SK-N-SH (cell line): ENCODE results near the gene ZNF816. TPM values are rescaled to one million over a fixed set of nuclear protein-coding genes. Genes with fewer than 3 reads are reported as not detected.

Source experiments
- CTCF ChIA-PET: fragments of 300-600, 350-600 bp; formaldehyde crosslinking; extraction: SDS; loops from one replicate; lab custom pipeline; 2021; lab: Yijun Ruan, JAX
- POLR2A ChIA-PET: fragments of 350-600 bp; sonication (Branson Sonifier 250); formaldehyde crosslinking; extraction: SDS; loops from one replicate; lab custom pipeline; 2020; ENCODE audit warnings: antibody characterized with exemption, inconsistent platforms; lab: Yijun Ruan, JAX
- DNase-seq: peaks from one replicate; pipeline ENCODE4 v3.0.0; 2012
- H2AFZ ChIP-seq: fragments of 200-600 bp; sonication (generic); 2 replicates; pipeline ENCODE4 v1.8.1; 2016; ENCODE audit warnings: antibody characterized with exemption, mild to moderate bottlenecking, low read depth
- H3F3A ChIP-seq: fragments of 200-600 bp; sonication (generic); replicated peaks from 2 replicates; pipeline ENCODE3; 2016; ENCODE audit warnings: antibody characterized with exemption, mild to moderate bottlenecking; ENCODE audit not compliant: insufficient read depth
- H3K27ac ChIP-seq, 2 experiments: fragments of 200-500 bp in 1 of 2; fragments of 200-600 bp in 1 of 2; sonication (Bioruptor generic) in 1 of 2; sonication (generic), shearing (Covaris generic) in 1 of 2; 2 replicates each; pipeline versions ENCODE4 v1.5.1 to v1.6.1; 2014 to 2016; ENCODE audit warnings: low read depth in 2 of 2, inconsistent platforms in 1 of 2, low read length in 1 of 2, mild to moderate bottlenecking in 1 of 2, mixed read lengths in 1 of 2
- H3K27me3 ChIP-seq: fragments of 200-600 bp; sonication (generic), shearing (Covaris generic); 2 replicates; pipeline ENCODE4 v1.6.1; 2016; ENCODE audit warnings: mixed run types; ENCODE audit not compliant: insufficient read depth
- H3K36me3 ChIP-seq, 2 experiments: fragments of 200-500 bp in 1 of 2; fragments of 200-600 bp in 1 of 2; sonication (Bioruptor generic) in 1 of 2; sonication (generic) in 1 of 2; replicated peaks in 1 of 2; 2 replicates each; pipeline versions ENCODE3 to v1.5.1; 2014 to 2016; ENCODE audit warnings: low read length in 1 of 2, mild to moderate bottlenecking in 1 of 2; ENCODE audit not compliant: insufficient read depth in 2 of 2, control insufficient read depth in 1 of 2
- H3K4me1 ChIP-seq, 2 experiments: fragments of 200-500 bp in 1 of 2; fragments of 200-600 bp in 1 of 2; sonication (Bioruptor generic) in 1 of 2; sonication (generic), shearing (Covaris generic) in 1 of 2; 2 replicates each; pipeline versions ENCODE4 v1.5.1 to v1.6.1; 2014 to 2016; ENCODE audit warnings: low read depth in 1 of 2, low read length in 1 of 2, mixed run types in 1 of 2; ENCODE audit not compliant: insufficient read depth in 2 of 2, control insufficient read depth in 1 of 2
- H3K4me2 ChIP-seq: fragments of 200-600 bp; sonication (generic), shearing (Covaris generic); 2 replicates; pipeline ENCODE4 v1.6.1; 2017; ENCODE audit warnings: mixed run types
- H3K4me3 ChIP-seq, 2 experiments: fragments of 200-500 bp in 1 of 2; fragments of 200-600 bp in 1 of 2; sonication (Bioruptor generic) in 1 of 2; sonication (generic), shearing (Covaris generic) in 1 of 2; 2 replicates each; pipeline versions ENCODE4 v1.5.1 to v1.8.1; 2014 to 2016; ENCODE audit warnings: low read depth in 2 of 2, inconsistent platforms in 1 of 2, low read length in 1 of 2, mild to moderate bottlenecking in 1 of 2, mixed read lengths in 1 of 2, moderate library complexity in 1 of 2
- H3K79me2 ChIP-seq: fragments of 200-600 bp; sonication (generic); 2 replicates; pipeline ENCODE4 v1.8.1; 2017; ENCODE audit warnings: mild to moderate bottlenecking; ENCODE audit not compliant: insufficient read depth
- H3K9ac ChIP-seq: fragments of 200-600 bp; sonication (generic); 2 replicates; pipeline ENCODE4 v1.6.1; 2017; ENCODE audit warnings: mixed run types
- H3K9me2 ChIP-seq: fragments of 200-600 bp; sonication (generic); 2 replicates; pipeline ENCODE4 v1.6.1; 2017; ENCODE audit warnings: mixed run types
- H3K9me3 ChIP-seq: fragments of 200-600 bp; sonication (generic); 2 replicates; pipeline ENCODE4 v1.6.1; 2017; ENCODE audit warnings: mixed run types, mild to moderate bottlenecking, moderate library complexity
- H4K20me1 ChIP-seq: fragments of 200-600 bp; sonication (generic); 2 replicates; pipeline ENCODE4 v1.6.1; 2017; ENCODE audit warnings: mild to moderate bottlenecking, mixed run types; ENCODE audit not compliant: insufficient read depth
- ELF1 ChIP-seq: IDR thresholded peaks from 2 replicates; pipeline ENCODE4 v1.4.0; 2012
- EZH2phosphoT487 ChIP-seq: fragments of 200-600 bp; sonication (generic); IDR thresholded peaks from 2 replicates; pipeline ENCODE4 v1.6.1; 2017; ENCODE audit warnings: low read depth, mixed run types, mild to moderate bottlenecking, antibody characterized with exemption, moderate library complexity, borderline replicate concordance
- FOSL2 ChIP-seq: IDR thresholded peaks from 2 replicates; pipeline ENCODE4 v1.4.0; 2012; ENCODE audit warnings: low read depth, mild to moderate bottlenecking, moderate library complexity, borderline replicate concordance
- FOXJ3 ChIP-seq: sonication (generic); formaldehyde crosslinking; IDR thresholded peaks from 2 replicates; pipeline ENCODE4 v1.5.1; 2020; ENCODE audit warnings: mild to moderate bottlenecking, missing genetic modification reagents
- FOXM1 ChIP-seq: IDR thresholded peaks from 2 replicates; pipeline ENCODE4 v1.4.0; 2012; ENCODE audit warnings: low read depth, mild to moderate bottlenecking
- GABPA ChIP-seq: IDR thresholded peaks from 2 replicates; pipeline ENCODE4 v1.4.0; 2012; ENCODE audit warnings: low read depth, mild to moderate bottlenecking
- MEF2A ChIP-seq: IDR thresholded peaks from 2 replicates; pipeline ENCODE4 v1.4.0; 2012; ENCODE audit warnings: low read depth, borderline replicate concordance
- MXI1 ChIP-seq: IDR thresholded peaks from 2 replicates; pipeline ENCODE4 v1.6.1; 2012; ENCODE audit warnings: mild to moderate bottlenecking, low read depth, low read length, improper control_type of control experiment
- NFIC ChIP-seq: IDR thresholded peaks from 2 replicates; pipeline ENCODE4 v1.4.0; 2012; ENCODE audit warnings: borderline replicate concordance
- POLR2AphosphoS5 ChIP-seq: IDR thresholded peaks from 2 replicates; pipeline ENCODE4 v1.6.1; 2012; ENCODE audit warnings: low read depth, low read length
- RAD21 ChIP-seq: IDR thresholded peaks from 2 replicates; pipeline ENCODE4 v1.6.1; 2012; ENCODE audit warnings: mild to moderate bottlenecking, low read length
- RCOR1 ChIP-seq: fragments of 150-350 bp; IDR thresholded peaks from 2 replicates; pipeline ENCODE4 v1.6.1; 2017; ENCODE audit warnings: antibody characterized with exemption, low read length
- RFX5 ChIP-seq: IDR thresholded peaks from 2 replicates; pipeline ENCODE4 v1.6.1; 2012; ENCODE audit warnings: mild to moderate bottlenecking, improper control_type of control experiment, low read length
- RXRA ChIP-seq: IDR thresholded peaks from 2 replicates; pipeline ENCODE4 v1.4.0; 2012; ENCODE audit warnings: low read depth, mild to moderate bottlenecking, borderline replicate concordance
- SMC3 ChIP-seq: IDR thresholded peaks from 2 replicates; pipeline ENCODE4 v1.6.1; 2012; ENCODE audit warnings: low read depth, low read length, improper control_type of control experiment
- TAF1 ChIP-seq: IDR thresholded peaks from 2 replicates; pipeline ENCODE4 v1.6.1; 2012; ENCODE audit warnings: low read depth, mild to moderate bottlenecking, low read length, moderate library complexity, borderline replicate concordance
- TCF12 ChIP-seq: IDR thresholded peaks from 2 replicates; pipeline ENCODE4 v1.4.0; 2012
- TEAD4 ChIP-seq: IDR thresholded peaks from 2 replicates; pipeline ENCODE4 v1.4.0; 2012; ENCODE audit warnings: mild to moderate bottlenecking, borderline replicate concordance; ENCODE audit not compliant: insufficient read depth
- YY1 ChIP-seq: IDR thresholded peaks from 2 replicates; pipeline ENCODE4 v1.4.0; 2012; ENCODE audit warnings: low read depth, mild to moderate bottlenecking
- WGBS: methylation state at CpG from one replicate; pipeline ENCODE4 v1.1.6; 2017; ENCODE audit warnings: low lambda C conversion rate; 5-methylcytosine and 5-hydroxymethylcytosine counted together
- polyA plus RNA-seq, 3 experiments: library from polyadenylated mRNA; depleted of rRNA; stranded (reverse); fragments of >200 nt; gene quantifications; 2 replicates each; pipeline ENCODE4 v1.2.3, GENCODE V29; 2012
- TF ChIP-seq, protein P1 (sequence below): fragments of 200-600 bp; sonication (generic); IDR thresholded peaks from 2 replicates; pipeline ENCODE4 v1.6.1; 2017; ENCODE audit warnings: antibody characterized with exemption, mild to moderate bottlenecking, moderate library complexity
- TF ChIP-seq, protein P2 (sequence below): IDR thresholded peaks from 2 replicates; pipeline ENCODE4 v1.4.0; 2012; ENCODE audit warnings: low read depth
- TF ChIP-seq, protein P3 (sequence below): fragments of 150-350 bp; IDR thresholded peaks from 2 replicates; pipeline ENCODE4 v1.6.1; 2017; ENCODE audit warnings: antibody characterized with exemption, low read length, low read depth, borderline replicate concordance
- TF ChIP-seq, protein P4 (sequence below): fragments of 150-350 bp; IDR thresholded peaks from 2 replicates; pipeline ENCODE4 v1.6.1; 2016; ENCODE audit warnings: mild to moderate bottlenecking, low read depth, low read length
- TF ChIP-seq, protein P5 (sequence below): IDR thresholded peaks from 2 replicates; pipeline ENCODE4; 2012

ZNF816 gene
- polyA plus RNA-seq, 1 of the 3 experiments (the other 2 are of a cell fraction) = 1.8 TPM

DNA sequence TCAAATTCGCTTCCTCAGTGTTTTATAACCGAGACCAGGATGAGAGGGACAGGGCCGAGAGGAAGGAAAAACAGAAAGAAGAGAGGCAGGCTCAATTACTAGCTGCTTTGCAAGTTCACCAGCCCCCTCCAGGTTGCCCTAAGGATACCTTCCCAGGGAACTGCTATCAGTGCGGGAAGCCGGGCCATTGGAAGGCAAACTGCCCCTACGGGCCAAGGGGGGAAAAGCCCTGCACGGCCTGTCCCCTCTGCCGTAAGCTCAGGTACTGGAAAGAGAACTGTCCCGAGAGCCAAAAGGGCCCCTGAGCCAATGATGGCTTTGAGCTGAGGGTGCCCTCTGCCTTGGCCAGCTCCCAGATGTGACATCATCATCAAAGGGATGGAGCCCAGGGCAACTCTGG lies 47.8 kb upstream of the ZNF816 start:
- Histone ChIP-seq H4K20me1 (no peaks in the 10 kb centered on the region), H3K4me1 (peaks cover 0 to 3% of the 10 kb centered on the region in 2 experiments; a peak in 1 of 4 replicates), H3K79me2 (no peaks in the 10 kb centered on the region), H3K36me3 (no peaks in the 10 kb centered on the region), H3K27me3 (no peaks in the 10 kb centered on the region), H2AFZ (no peak overlapping the region), H3K4me3 (no peak overlapping the region), H3K9me3 (no peaks in the 10 kb centered on the region), H3K4me2 (no peak overlapping the region), H3K27ac (no peak overlapping the region), H3F3A (no peaks in the 10 kb centered on the region), H3K9ac (no peak overlapping the region), H3K9me2 (no peaks in the 10 kb centered on the region)
- POLR2A ChIA-PET = no interaction called here
- TF ChIP-seq MEF2A (no peak), ELF1 (no peak), FOXJ3 (CRISPR knock-in tag) (no peak), FOXM1 (no peak), TCF12 (no peak), POLR2AphosphoS5 (no peak), MXI1 (no peak), TEAD4 (no peak)
- TF ChIP-seq, protein P1, sequence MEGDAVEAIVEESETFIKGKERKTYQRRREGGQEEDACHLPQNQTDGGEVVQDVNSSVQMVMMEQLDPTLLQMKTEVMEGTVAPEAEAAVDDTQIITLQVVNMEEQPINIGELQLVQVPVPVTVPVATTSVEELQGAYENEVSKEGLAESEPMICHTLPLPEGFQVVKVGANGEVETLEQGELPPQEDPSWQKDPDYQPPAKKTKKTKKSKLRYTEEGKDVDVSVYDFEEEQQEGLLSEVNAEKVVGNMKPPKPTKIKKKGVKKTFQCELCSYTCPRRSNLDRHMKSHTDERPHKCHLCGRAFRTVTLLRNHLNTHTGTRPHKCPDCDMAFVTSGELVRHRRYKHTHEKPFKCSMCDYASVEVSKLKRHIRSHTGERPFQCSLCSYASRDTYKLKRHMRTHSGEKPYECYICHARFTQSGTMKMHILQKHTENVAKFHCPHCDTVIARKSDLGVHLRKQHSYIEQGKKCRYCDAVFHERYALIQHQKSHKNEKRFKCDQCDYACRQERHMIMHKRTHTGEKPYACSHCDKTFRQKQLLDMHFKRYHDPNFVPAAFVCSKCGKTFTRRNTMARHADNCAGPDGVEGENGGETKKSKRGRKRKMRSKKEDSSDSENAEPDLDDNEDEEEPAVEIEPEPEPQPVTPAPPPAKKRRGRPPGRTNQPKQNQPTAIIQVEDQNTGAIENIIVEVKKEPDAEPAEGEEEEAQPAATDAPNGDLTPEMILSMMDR = no peak
- TF ChIP-seq, protein P2, sequence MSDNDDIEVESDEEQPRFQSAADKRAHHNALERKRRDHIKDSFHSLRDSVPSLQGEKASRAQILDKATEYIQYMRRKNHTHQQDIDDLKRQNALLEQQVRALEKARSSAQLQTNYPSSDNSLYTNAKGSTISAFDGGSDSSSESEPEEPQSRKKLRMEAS = no peak
- TF ChIP-seq, protein P3, sequence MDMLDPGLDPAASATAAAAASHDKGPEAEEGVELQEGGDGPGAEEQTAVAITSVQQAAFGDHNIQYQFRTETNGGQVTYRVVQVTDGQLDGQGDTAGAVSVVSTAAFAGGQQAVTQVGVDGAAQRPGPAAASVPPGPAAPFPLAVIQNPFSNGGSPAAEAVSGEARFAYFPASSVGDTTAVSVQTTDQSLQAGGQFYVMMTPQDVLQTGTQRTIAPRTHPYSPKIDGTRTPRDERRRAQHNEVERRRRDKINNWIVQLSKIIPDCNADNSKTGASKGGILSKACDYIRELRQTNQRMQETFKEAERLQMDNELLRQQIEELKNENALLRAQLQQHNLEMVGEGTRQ = no peak
- DNase-seq = no peak
- WGBS = 10% methylated on average over 6 of the region's 9 CpGs
- CTCF ChIA-PET = interaction anchor here (1.3 kb wide), 1 partner anchor 16 kb away, joined by 4 read pairs; no protein-coding TSS in a partner anchor

GRCh38 chr19:53008061-53008778 lies 45.5 kb upstream of the ZNF816 start:
- Histone ChIP-seq H2AFZ (no peak overlapping the region), H3K9me3 (no peaks in the 10 kb centered on the region), H3K36me3 (no peaks in the 10 kb centered on the region), H3K27ac (no peak overlapping the region), H4K20me1 (no peaks in the 10 kb centered on the region), H3K9ac (no peak overlapping the region), H3F3A (no peaks in the 10 kb centered on the region), H3K4me2 (no peak overlapping the region), H3K4me1 (peaks cover 0 to 3% of the 10 kb centered on the region in 2 experiments; a peak in 1 of 4 replicates), H3K4me3 (no peak overlapping the region), H3K27me3 (no peaks in the 10 kb centered on the region), H3K79me2 (no peaks in the 10 kb centered on the region), H3K9me2 (no peaks in the 10 kb centered on the region)
- CTCF ChIA-PET = no interaction called here
- POLR2A ChIA-PET = no interaction called here
- WGBS = 45% methylated on average over 25 of the region's 25 CpGs
- DNase-seq = no peak
- TF ChIP-seq RXRA = no peak
- TF ChIP-seq GABPA = no peak
- no peak for TF ChIP-seq FOSL2
- TF ChIP-seq YY1 = no peak
- TF ChIP-seq, protein P4, sequence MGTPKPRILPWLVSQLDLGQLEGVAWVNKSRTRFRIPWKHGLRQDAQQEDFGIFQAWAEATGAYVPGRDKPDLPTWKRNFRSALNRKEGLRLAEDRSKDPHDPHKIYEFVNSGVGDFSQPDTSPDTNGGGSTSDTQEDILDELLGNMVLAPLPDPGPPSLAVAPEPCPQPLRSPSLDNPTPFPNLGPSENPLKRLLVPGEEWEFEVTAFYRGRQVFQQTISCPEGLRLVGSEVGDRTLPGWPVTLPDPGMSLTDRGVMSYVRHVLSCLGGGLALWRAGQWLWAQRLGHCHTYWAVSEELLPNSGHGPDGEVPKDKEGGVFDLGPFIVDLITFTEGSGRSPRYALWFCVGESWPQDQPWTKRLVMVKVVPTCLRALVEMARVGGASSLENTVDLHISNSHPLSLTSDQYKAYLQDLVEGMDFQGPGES = no peak
- TF ChIP-seq, protein P2 = no peak
- TF ChIP-seq RAD21 = no peak
- TF ChIP-seq EZH2phosphoT487 = no peak
- no peak for TF ChIP-seq MXI1
- TF ChIP-seq RFX5 = no peak
- no peak for TF ChIP-seq SMC3
- no peak for TF ChIP-seq MEF2A
- TF ChIP-seq NFIC = no peak
- no peak for TF ChIP-seq POLR2AphosphoS5
- TF ChIP-seq, protein P5, sequence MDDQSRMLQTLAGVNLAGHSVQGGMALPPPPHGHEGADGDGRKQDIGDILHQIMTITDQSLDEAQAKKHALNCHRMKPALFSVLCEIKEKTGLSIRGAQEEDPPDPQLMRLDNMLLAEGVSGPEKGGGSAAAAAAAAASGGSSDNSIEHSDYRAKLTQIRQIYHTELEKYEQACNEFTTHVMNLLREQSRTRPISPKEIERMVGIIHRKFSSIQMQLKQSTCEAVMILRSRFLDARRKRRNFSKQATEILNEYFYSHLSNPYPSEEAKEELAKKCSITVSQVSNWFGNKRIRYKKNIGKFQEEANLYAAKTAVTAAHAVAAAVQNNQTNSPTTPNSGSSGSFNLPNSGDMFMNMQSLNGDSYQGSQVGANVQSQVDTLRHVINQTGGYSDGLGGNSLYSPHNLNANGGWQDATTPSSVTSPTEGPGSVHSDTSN = no peak
- TF ChIP-seq TAF1 = no peak
- no peak for TF ChIP-seq RCOR1
